Endodermal cell (in vitro differentiated cells): ENCODE results near the gene KCTD17. TPM values are rescaled to one million over a fixed set of nuclear protein-coding genes. Genes with fewer than 3 reads are reported as not detected.
A peak's percentile ranks its signal among the peaks of the same experiment; 100 is the strongest.

Source experiments
- DNase-seq: peaks from one replicate; pipeline ENCODE4 v3.0.0-alpha.2; 2017
- H3K27ac ChIP-seq: 2 replicates; pipeline ENCODE4 v1.5.1; 2013; ENCODE audit warnings: mild to moderate bottlenecking, low read depth, low read length, moderate library complexity
- H3K27me3 ChIP-seq: 2 replicates; pipeline ENCODE4 v1.6.1; 2013; ENCODE audit warnings: mild to moderate bottlenecking, low read length, moderate library complexity; ENCODE audit not compliant: insufficient read depth, control insufficient read depth, poor library complexity, severe bottlenecking
- H3K36me3 ChIP-seq: 2 replicates; pipeline ENCODE4 v1.7.0; 2013; ENCODE audit warnings: mild to moderate bottlenecking, low read length, moderate library complexity; ENCODE audit not compliant: control insufficient read depth, insufficient read depth
- H3K4me1 ChIP-seq: one replicate; pipeline ENCODE4 v1.7.0; 2013; ENCODE audit warnings: low read length; ENCODE audit not compliant: control insufficient read depth, insufficient read depth
- H3K4me3 ChIP-seq: 2 replicates; pipeline ENCODE4 v1.5.1; 2013; ENCODE audit warnings: mild to moderate bottlenecking, low read length, moderate library complexity
- H3K9ac ChIP-seq: 2 replicates; pipeline ENCODE4 v1.6.1; 2013; ENCODE audit warnings: mild to moderate bottlenecking, low read length, moderate library complexity; ENCODE audit not compliant: poor library complexity, severe bottlenecking; ENCODE audit errors: extremely low read depth
- H3K9me3 ChIP-seq: 2 replicates; pipeline ENCODE4 v1.6.1; 2013; ENCODE audit warnings: mild to moderate bottlenecking, low read length, moderate library complexity; ENCODE audit not compliant: control insufficient read depth
- H3K27ac Mint-ChIP-seq: 2 replicates; pipeline ENCODE4 v1.8.0; 2020; ENCODE audit warnings: mixed read lengths
- H3K27me3 Mint-ChIP-seq: 2 replicates; pipeline ENCODE4 v1.8.0; 2021; ENCODE audit warnings: mild to moderate bottlenecking, mixed read lengths; ENCODE audit not compliant: insufficient read depth
- H3K36me3 Mint-ChIP-seq: 2 replicates; pipeline ENCODE4 v1.8.0; 2020; ENCODE audit warnings: low read depth, mixed read lengths
- H3K4me1 Mint-ChIP-seq: 2 replicates; pipeline ENCODE4 v1.8.0; 2020; ENCODE audit warnings: mixed read lengths
- H3K4me3 Mint-ChIP-seq: 2 replicates; pipeline ENCODE4 v1.8.0; 2020; ENCODE audit warnings: mild to moderate bottlenecking, moderate library complexity, mixed read lengths
- H3K9me3 Mint-ChIP-seq: 2 replicates; pipeline ENCODE4 v1.8.0; 2020; ENCODE audit warnings: mild to moderate bottlenecking, mixed read lengths
- WGBS, 2 experiments: methylation state at CpG; one replicate each; pipeline versions ENCODE4 v1.1.5 to v1.1.7; 2013; ENCODE audit warnings: missing lambda C conversion rate in 2 of 2, mixed read lengths in 1 of 2; ENCODE audit not compliant: insufficient coverage in 1 of 2, insufficient read length in 1 of 2; 5-methylcytosine and 5-hydroxymethylcytosine counted together
- total RNA-seq, 2 donors: library from RNA; stranded (reverse); fragmentation: NEBNext Ultra II Directional in 1 of 2; extraction: Animal tissue kit (Norgen Biotek cat#: 25700) in 1 of 2; gene quantifications; 2 replicates in 1 of 2; 3 replicates in 1 of 2; pipeline ENCODE4 v1.2.1, GENCODE V29; 2021
- TF ChIP-seq, protein P1 (sequence below): fragments of 200-600 bp; sonication (generic); conservative IDR thresholded peaks from 2 replicates; pipeline ENCODE4 v1.5.0; 2021; ENCODE audit warnings: antibody characterized with exemption, mild to moderate bottlenecking

The KCTD17 gene
- total RNA-seq, 2 donors from 2014 or later, result 35.4 to 37.0 TPM

DNA sequence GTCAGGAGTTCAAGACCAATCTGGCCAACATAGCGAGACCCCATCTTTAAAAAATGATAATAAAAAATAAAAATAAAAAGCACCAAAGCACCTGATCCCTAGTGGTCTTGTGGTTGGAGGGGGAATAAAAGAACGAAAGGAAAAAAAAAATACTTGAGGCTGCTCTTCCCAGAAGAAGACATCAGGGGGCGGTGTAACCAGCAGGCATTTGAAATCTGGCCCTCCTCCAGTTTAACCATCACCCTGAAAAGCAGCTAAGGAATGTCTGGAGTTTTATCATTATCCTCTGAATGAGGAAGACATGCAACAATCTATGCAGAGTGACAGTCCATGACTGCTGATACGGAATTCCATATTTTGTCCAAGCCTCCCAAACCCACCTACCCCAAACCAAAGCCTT, 5.6 kb upstream of the KCTD17 start:
- no peaks in the 10 kb centered on the region for H3K9me3 Mint-ChIP-seq
- 26 to 42% methylated on average over 3 of the region's 4 CpGs for WGBS, 2 experiments
- peaks cover 10% of the 10 kb centered on the region for H3K27me3 Mint-ChIP-seq
- Histone ChIP-seq H3K27ac (no peak overlapping the region), H3K9ac (no peak overlapping the region), H3K27me3 (no peaks in the 10 kb centered on the region), H3K36me3 (no peaks in the 10 kb centered on the region), H3K9me3 (no peaks in the 10 kb centered on the region), H3K4me1 (no peaks in the 10 kb centered on the region), H3K4me3 (no peak overlapping the region)
- H3K36me3 Mint-ChIP-seq, result no peaks in the 10 kb centered on the region
- H3K4me1 Mint-ChIP-seq, result no peaks in the 10 kb centered on the region
- no peak overlapping the region for H3K27ac Mint-ChIP-seq
- peak; percentile 62 for DNase-seq
- TF ChIP-seq, protein P1, sequence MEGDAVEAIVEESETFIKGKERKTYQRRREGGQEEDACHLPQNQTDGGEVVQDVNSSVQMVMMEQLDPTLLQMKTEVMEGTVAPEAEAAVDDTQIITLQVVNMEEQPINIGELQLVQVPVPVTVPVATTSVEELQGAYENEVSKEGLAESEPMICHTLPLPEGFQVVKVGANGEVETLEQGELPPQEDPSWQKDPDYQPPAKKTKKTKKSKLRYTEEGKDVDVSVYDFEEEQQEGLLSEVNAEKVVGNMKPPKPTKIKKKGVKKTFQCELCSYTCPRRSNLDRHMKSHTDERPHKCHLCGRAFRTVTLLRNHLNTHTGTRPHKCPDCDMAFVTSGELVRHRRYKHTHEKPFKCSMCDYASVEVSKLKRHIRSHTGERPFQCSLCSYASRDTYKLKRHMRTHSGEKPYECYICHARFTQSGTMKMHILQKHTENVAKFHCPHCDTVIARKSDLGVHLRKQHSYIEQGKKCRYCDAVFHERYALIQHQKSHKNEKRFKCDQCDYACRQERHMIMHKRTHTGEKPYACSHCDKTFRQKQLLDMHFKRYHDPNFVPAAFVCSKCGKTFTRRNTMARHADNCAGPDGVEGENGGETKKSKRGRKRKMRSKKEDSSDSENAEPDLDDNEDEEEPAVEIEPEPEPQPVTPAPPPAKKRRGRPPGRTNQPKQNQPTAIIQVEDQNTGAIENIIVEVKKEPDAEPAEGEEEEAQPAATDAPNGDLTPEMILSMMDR, result peak; percentile 86
- H3K4me3 Mint-ChIP-seq, result no peak overlapping the region

DNA sequence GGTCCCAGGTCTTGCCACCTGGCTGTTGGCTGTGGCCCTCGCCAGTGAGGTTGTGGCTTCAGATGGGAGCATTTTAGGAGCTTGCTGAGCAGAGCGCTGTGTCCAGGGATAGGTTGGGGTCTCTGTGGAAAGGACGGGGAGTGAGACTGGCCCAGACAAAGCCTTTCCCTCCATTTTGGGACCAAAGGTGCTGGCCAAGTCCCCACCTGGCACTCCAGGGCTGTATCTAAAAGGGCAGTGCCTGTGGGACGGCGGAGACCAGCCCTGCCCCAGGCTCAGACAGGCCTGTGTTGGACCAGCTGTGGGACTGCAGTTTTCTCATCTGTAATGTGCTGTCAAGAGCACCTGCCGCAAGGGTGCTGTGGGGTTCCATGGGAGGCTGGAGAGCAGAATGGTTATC, 5.0 kb upstream of the KCTD17 start:
- H3K4me1 ChIP-seq, result no peaks in the 10 kb centered on the region
- no peaks in the 10 kb centered on the region for H3K9me3 Mint-ChIP-seq
- H3K9me3 ChIP-seq, result no peaks in the 10 kb centered on the region
- H3K36me3 ChIP-seq, result no peaks in the 10 kb centered on the region
- TF ChIP-seq, protein P1, result no peak
- 93 to 95% methylated on average over 5 to 6 of the region's 6 CpGs for WGBS, 2 experiments
- H3K27me3 Mint-ChIP-seq, result peaks cover 11% of the 10 kb centered on the region
- no peaks in the 10 kb centered on the region for H3K4me1 Mint-ChIP-seq
- H3K27me3 ChIP-seq, result no peaks in the 10 kb centered on the region
- H3K4me3 ChIP-seq, result no peak overlapping the region
- no peak for DNase-seq
- no peak overlapping the region for H3K9ac ChIP-seq
- H3K27ac Mint-ChIP-seq, result no peak overlapping the region
- no peak overlapping the region for H3K27ac ChIP-seq
- H3K4me3 Mint-ChIP-seq, result no peak overlapping the region
- no peaks in the 10 kb centered on the region for H3K36me3 Mint-ChIP-seq

DNA sequence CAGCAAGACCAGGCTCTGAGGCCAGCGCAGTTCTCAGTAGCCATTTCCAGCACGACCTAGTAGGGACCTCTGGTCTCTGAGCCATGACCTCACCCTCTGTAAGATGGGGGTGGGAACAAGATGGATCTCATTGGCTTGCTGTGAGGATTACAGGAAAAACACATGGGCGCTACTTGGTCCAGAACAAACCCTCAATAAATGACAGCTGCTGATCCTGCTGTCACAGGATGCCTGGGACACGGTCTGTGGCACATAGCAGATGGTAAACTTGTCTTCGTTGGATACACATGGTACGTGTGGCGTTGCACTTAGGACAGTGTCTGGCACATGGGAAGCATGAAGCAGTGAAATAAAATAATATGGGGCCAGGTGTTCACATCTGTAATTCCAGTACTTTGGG, 4.5 kb upstream of the KCTD17 start:
- no peaks in the 10 kb centered on the region for H3K36me3 Mint-ChIP-seq
- no peaks in the 10 kb centered on the region for H3K27me3 ChIP-seq
- no peak overlapping the region for H3K4me3 Mint-ChIP-seq
- H3K27ac Mint-ChIP-seq, result no peak overlapping the region
- no peak overlapping the region for H3K4me3 ChIP-seq
- no peak overlapping the region for H3K27ac ChIP-seq
- TF ChIP-seq, protein P1, result no peak
- H3K9me3 ChIP-seq, result no peaks in the 10 kb centered on the region
- WGBS, 2 experiments, result 86 to 92% methylated on average over 5 to 7 of the region's 7 CpGs
- no peak overlapping the region for H3K9ac ChIP-seq
- no peaks in the 10 kb centered on the region for H3K36me3 ChIP-seq
- peaks cover 11% of the 10 kb centered on the region for H3K27me3 Mint-ChIP-seq
- DNase-seq, result no peak
- no peaks in the 10 kb centered on the region for H3K4me1 Mint-ChIP-seq
- H3K9me3 Mint-ChIP-seq, result no peaks in the 10 kb centered on the region
- H3K4me1 ChIP-seq, result no peaks in the 10 kb centered on the region
